ENCODE results near the gene ENPP3.

- no peak for TF ChIP-seq CTCF (IDR thresholded peaks at IDR 0.05)
- no peak for TF ChIP-seq POLR2A (IDR thresholded peaks at IDR 0.05)
Observed at GRCh38 chr6:131781687-131782086, 144.6 kb downstream of the ENPP3 start.

All from testis (tissue), 2 donors.